ENCODE data around the gene NDFIP2.

DNA sequence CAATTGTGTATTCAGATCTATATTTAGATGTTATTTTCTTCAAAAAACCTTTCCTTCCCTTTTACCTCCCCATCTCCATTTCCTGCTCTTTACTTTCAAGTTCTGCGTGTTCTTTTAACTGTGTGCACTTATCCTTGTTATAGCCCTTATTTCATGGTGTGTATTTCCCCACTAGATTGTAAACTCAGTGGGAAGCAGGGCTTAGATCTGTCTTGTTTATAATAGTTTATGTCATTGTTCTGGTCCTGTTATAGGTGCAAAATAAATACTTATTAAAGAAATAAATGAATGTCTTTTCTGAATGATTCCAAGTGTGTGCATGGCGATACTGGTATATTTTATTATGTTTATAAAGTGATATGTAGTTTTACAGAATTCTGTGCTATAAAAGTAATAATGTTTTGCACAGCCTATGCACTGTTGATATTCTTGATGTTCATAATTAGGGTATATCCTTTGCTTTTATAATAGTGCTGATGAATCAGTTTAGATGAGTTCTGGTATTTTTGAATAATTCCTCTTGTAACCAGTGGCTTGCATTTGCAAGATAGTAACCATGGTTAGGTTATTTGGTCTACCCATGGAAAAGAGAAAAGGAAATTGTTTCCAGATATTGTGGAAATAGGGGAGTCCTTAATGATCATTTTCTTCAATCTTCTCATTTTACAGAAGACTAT is 12.1 kb downstream of the NDFIP2 start:
- TF ChIP-seq CTCF (IDR thresholded peaks at IDR 0.05) (no peak), POLR2A (IDR thresholded peaks at IDR 0.05) (no peak), EP300 (IDR thresholded peaks at IDR 0.05) (no peak)
